GM19438 (cell line): Measurements from ENCODE around the gene NT5DC2.

Experiments
- ATAC-seq: cut with Tn5 transposase; IDR thresholded peaks from one replicate; pipeline ENCODE4 v1.9.1; 2021; ENCODE audit warnings: low read depth; ENCODE audit not compliant: unreplicated experiment

Gene NT5DC2

GRCh38 chr3:52525680-52526561, 7.7 kb downstream of the NT5DC2 start:
- no peak for ATAC-seq

DNA sequence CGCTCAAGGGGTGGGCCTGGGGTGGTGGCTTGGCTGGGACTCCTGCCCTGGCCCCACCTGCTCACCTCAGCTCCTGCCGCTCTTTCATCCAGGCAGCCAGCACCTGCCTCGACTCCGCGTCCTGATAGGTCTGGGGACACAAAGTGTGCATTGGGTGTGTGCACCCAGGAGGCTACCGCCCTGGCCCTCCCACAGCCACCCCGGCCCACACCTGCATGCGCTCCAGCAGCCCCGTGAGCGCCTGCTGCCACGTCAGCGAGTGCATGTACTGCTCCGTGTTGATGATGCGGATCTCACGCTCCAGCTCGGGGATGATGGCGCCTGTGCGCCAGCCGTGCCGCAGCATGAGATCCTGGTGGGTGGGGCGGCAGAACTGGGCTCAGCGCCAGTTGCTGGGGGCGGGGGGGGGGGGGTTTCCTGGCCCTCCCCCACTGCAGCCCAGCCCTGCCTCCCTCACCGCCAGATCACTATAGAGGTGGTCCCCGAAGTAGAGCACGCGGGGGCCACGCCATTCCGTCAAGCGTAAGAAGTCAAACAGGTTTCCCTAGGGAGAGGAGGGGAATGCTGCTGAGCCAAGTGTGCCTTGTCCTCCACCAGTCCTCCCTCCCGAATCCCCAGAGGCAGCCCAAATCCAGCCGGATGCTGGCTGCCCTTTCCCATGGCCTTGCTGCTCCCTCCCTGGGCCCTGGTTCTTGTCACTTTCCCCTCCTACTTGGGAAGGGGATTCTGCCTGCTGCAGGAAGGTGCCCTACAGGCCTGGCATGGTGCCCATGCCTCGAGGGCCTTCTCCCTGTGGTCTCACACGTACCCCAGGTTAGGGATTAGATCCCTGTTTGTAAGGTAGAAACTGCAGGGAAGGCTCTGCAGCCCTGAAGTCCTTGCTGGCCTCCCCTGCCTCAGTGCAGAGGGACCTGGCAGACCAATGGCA, 8.6 kb downstream of the NT5DC2 start:
- no peak for ATAC-seq

DNA sequence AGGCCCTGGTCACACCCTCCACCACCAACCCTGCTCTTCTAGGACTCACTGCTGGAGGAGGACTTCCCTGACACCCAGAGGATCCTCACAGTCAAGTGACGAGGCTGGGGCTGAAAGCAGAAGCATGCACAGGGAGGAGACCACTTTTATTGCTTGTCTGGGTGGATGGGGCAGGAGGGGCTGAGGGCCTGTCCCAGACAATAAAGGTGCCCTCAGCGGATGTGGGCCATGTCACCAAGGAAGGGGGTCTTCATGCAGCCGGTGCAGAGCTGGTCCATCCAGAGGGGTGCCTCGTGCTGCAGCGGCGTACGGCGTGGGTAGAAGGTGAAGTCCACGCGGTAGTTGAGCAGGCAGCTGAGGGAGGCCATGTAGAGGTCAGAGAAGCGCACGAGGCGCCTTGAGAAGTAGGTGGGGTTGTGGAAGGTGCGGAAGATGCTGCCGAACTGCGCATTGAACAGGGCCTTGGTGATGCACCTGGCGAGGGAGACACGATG, 9.4 kb downstream of the NT5DC2 start:
- ATAC-seq: no peak

DNA sequence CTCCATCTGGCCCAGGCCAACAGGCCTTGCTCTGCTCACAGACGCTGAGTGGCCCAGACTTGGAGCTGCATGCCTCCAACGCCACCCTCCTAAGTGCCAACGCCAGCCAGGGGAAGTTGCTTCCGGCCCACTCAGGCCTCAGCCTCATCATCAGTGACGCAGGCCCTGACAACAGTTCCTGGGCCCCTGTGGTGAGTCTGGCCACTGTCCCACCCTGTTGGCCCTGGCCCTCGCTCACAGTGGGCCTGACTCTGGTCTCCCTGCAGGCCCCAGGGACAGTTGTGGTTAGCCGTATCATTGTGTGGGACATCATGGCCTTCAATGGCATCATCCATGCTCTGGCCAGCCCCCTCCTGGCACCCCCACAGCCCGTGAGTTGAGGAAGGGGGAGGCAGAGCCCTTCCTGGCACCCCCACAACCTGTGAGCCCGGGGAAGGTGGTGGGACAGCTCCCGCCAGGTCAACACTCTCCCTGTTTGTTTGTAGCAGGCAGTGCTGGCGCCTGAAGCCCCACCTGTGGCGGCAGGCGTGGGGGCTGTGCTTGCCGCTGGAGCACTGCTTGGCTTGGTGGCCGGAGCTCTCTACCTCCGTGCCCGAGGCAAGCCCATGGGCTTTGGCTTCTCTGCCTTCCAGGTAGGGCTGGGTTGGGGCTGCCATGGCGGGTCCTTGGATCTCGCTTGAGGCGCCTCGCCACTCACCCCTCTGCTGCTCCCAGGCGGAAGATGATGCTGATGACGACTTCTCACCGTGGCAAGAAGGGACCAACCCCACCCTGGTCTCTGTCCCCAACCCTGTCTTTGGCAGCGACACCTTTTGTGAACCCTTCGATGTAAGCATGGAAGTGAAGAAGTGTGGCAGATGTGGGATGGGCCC, 10.0 kb downstream of the NT5DC2 start:
- no peak for ATAC-seq

GRCh38 chr3:52522651-52523251, 10.9 kb downstream of the NT5DC2 start:
- ATAC-seq: no peak

GRCh38 chr3:52521881-52522650, 11.6 kb downstream of the NT5DC2 start:
- ATAC-seq: no peak

GRCh38 chr3:52521488-52521824, 12.2 kb downstream of the NT5DC2 start:
- no peak for ATAC-seq

GRCh38 chr3:52520716-52521487, 12.8 kb downstream of the NT5DC2 start:
- no peak for ATAC-seq

- ATAC-seq: no peak
These were observed 13.5 kb downstream of the NT5DC2 start for GRCh38 chr3:52520141-52520667.

DNA sequence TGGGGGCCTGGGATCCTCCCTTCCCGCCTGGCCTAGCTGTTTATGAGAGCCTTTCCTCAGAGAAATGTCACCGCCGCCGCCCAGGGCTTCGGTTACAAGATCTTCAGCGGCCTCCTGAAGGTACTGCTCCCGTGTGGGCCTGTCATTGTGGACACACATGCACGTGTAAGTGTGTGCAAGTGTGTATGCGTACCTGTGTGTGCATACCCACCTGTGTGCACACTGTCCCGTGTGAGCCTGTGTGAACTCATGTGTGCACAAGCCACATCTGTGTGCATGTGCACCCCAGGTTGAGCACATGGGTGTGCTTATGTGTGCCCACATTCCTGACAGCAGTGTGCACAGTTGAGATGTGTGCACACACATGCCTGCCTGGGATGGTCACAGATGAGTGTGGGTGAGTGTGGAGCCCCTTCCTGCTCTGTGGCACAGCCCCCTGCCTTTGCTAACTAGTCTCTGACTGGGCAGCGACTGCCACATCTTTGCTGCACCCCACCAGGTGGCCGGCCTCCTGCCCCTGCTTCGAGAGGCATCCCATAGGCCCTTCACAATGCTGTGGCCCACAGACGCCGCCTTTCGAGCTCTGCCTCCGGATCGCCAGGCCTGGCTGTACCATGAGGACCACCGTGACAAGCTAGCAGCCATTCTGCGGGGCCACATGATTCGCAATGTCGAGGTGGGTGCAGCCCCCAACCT, 14.1 kb downstream of the NT5DC2 start:
- no peak for ATAC-seq

DNA sequence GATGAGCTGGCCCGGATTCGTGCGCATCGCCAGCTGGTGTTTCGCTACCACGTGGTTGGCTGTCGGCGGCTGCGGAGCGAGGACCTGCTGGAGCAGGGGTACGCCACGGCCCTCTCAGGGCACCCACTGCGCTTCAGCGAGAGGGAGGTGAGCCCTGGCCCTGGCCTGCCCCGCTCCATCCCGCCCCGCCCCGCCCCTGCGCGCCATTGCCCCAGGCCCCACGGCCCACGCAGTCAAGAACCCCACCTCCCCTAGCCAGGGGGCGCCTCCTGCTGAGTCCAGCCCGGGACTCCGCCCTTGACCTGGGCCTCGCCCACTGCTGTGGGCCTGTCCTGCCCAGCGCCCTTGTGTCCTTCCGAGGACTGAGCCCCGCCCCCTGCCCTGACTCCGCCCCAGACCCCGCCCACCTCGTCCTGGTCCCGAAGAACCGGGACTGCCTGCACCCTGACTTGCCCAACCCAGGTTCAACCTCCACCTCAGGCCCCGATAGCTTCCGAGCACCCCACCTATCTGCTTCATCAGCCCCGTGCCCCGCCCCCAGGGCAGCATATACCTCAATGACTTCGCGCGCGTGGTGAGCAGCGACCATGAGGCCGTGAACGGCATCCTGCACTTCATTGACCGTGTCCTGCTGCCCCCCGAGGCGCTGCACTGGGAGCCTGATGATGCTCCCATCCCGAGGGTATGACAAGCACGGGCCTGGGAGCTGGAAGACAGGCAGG, 14.8 kb downstream of the NT5DC2 start:
- no peak for ATAC-seq

DNA sequence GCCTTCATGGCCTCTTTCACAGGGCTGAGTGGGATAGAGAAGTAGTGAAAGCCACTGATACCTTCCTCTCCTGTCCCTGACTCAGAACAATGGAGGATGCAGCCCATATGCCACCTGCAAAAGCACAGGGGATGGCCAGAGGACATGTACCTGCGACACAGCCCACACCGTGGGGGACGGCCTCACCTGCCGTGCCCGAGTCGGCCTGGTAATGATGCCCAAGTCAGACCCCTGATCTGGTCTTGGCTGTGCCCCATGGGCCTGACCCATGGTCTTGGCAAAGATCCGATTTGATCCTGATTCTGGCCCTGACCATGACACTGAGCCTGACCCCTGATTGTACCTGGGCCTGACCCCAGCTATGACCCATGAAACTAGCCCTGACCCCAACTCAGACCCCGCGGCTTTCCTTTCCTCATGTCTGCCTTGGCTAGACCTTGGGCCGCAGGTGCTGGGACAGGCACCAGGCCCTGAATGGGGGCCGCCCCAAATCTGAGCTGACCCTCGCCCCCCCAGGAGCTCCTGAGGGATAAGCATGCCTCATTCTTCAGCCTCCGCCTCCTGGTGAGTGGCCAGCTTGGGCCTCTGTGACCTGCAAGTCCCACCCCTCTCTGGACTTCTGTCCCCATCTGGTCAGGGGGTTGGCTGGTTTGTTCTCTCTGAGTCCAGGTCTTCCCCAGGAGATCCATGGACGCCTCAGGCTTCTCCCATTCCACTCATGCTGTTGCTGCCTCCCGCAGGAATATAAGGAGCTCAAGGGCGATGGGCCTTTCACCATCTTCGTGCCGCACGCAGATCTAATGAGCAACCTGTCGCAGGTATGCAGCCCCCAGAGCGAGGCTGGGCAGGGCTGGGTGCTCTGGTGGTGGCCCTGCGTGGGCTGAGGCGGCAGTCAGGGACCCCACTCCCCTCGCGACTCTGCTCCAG, 15.6 kb downstream of the NT5DC2 start:
- no peak for ATAC-seq

DNA sequence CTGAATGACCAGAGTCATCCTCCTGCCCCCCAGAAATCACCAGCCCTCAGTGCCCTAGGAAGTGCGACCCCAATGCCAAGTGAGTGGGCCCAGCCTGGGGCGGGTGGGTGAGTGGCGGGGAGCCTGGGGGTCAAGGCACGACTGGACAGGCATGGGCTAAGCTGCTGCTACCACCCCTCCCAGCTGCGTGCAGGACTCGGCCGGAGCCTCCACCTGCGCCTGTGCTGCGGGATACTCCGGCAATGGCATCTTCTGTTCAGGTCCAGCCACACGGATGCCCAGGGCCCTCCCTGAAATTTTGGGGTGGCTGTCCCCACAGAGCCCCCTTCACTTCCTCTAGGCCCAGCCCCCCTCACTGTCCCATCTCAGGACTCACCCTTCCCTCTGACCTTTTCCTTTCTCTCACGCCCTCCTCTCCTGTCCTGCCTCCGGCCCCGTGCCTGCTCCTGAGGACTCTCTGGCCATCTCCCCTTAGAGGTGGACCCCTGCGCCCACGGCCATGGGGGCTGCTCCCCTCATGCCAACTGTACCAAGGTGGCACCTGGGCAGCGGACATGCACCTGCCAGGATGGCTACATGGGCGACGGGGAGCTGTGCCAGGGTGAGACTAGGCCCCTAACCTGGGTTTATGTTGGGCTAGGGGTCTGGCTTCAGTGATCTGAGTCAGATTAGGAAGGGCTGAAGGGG, 17.0 kb downstream of the NT5DC2 start:
- ATAC-seq: no peak

DNA sequence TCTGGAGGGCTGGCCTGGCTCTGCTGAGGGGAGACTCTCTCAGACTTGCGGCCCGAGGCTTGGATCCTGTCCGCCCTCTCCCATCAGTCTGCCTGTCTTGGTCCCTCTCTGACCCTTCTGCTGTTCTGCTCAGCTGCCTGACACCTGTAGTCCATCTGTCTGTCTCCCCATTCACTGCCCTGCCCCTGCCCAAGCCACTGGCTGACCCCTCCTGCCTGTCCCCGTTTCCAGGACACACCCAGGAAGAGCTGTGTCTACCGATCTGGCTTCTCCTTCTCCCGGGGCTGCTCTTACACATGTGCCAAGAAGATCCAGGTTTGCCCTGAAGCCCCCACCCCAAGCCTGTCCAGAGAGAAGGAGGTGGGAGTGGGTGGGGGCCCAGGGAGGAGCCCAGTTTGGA, 18.5 kb downstream of the NT5DC2 start:
- no peak for ATAC-seq

DNA sequence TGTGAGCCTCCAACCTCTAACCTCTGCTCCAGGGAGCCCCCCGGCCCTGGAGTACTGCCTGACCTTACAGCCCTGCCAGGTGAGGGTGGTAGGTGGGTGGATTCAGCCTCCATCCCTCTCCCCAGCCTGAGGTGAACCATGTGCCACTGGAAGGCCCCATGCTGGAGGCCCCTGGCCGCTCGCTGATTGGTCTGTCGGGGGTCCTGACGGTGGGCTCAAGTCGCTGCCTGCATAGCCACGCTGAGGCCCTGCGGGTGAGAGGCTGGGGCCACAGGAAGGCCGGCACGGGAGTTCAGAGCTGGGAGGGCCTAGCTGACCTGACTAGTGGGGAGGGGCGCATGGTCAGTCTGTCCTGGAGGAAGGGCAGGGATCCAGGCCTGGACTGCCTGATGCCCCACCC, 19.1 kb downstream of the NT5DC2 start:
- ATAC-seq: no peak

- no peak for ATAC-seq
These were observed 20.4 kb downstream of the NT5DC2 start for GRCh38 chr3:52513281-52513680.
